HG03280 (cell line): Measurements from ENCODE around the gene ENOX1.
A peak's percentile ranks its signal among the peaks of the same experiment; 100 is the strongest.

Source experiments
- ATAC-seq: cut with Tn5 transposase; IDR thresholded peaks from one replicate; pipeline ENCODE4 v1.9.1; 2021; ENCODE audit warnings: mild to moderate bottlenecking, moderate library complexity; ENCODE audit not compliant: unreplicated experiment

ENOX1 gene

DNA sequence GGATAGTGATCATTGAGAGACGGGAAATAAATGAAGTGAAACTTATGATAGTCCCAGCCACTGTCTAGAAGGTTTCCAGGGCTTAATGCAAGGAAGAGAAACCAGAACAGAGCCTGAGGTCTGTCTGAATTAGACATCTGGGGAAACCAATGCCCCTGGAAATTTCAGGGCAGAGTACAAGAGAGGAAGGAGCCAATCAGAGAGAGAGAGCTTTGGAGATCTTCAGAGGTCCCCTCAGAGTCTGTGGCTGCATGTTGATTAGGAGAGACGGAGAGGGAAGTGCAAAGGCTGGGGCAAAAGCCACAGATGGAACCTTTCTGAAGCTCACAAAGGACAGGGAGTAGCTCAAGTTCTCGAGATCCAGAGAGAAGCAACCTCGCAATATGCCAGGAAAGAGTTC lies 385.4 kb downstream of the ENOX1 start:
- ATAC-seq, result no peak

DNA sequence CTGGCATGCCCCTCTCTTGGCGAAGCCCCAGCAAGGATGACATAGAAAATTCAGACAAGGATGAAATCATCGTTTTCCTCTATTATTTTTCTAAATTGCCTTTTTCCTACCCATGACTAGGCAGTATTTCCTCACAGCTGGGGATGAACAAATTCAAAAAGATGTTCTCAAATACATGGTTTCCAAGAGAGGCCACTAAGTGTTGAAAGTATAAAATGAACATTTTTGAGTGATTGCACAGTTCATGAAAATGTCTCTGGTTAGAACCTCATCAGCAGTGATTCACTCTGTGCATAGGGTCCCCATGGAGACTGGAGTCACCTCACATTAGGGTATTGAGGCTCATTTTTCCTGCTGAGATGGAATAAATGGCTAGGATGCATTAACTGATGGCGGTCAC lies 389.7 kb downstream of the ENOX1 start:
- ATAC-seq, result no peak

DNA sequence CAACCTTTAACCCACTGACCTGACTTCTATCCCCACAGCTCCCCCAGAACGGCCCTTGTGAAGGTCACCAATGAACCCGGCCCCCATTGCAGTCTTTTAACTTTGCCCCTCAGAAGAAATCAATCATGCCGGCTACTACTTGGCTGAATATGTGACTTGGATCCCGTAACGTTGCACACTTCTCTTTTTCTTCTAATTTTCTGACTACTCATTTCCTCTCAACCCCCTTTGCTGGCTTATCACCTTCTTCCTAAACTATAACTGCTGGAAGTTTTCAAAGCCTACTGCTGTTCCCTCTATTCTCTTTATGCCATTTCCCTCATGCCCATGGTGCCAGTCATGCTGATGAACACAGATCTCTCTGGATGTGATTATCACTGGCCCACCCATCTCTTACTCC lies 395.7 kb downstream of the ENOX1 start:
- no peak for ATAC-seq

DNA sequence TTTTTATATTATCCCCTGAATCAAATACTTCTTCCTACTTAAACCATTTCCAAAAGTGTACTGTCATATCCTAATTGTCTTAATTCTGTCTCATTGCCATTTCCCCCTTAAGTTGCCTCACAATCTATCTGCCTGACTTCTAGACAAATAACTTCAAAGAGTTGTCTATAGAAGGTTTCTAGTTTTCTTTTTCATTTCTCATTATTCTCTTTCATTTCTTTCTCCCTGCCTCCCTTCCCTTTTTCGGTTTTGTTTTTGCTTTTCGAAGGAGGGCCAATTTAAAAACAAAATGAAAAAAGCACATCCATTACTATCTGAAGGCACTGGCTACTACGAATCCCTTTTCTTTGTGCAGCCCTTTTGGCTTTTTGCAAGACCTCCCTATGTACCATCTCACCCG lies 396.2 kb downstream of the ENOX1 start:
- peak; percentile 83 for ATAC-seq

DNA sequence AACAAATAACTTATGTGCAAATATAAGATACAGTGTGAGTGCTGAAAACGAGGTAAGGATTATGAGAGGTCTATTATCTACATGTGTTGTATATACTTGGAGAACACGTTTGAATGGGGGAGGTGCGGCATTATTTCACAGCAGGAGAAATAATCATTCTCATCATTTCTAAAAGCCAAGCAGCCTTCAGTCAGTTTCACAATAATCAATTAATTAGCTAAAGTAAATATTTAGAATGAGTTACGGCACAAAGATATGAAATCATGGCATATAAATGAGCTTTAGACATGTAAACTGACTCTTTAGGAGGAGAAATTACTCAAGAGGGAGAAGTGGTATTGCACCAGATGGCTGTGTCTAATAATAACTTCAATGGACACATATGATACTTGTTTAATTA lies 396.8 kb downstream of the ENOX1 start:
- ATAC-seq, result no peak

DNA sequence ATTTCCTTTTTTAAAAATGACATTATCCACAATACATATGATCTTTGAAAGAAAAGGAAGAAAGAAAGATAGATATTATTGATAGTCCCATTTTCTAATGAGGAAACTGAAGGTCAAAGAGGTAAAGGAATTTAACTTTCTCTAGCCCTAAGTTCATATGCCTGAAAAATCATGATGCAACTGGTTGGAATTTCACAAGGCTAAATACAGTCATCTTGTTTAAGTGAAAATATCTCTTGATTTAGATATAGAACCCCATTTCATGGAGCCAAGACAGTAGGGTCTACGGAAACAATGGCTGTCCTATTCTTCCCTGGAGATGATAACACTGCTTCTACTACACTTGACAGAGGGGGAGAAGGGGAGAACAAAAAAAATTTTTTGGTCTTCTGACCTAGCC lies 397.2 kb downstream of the ENOX1 start:
- ATAC-seq, result no peak

DNA sequence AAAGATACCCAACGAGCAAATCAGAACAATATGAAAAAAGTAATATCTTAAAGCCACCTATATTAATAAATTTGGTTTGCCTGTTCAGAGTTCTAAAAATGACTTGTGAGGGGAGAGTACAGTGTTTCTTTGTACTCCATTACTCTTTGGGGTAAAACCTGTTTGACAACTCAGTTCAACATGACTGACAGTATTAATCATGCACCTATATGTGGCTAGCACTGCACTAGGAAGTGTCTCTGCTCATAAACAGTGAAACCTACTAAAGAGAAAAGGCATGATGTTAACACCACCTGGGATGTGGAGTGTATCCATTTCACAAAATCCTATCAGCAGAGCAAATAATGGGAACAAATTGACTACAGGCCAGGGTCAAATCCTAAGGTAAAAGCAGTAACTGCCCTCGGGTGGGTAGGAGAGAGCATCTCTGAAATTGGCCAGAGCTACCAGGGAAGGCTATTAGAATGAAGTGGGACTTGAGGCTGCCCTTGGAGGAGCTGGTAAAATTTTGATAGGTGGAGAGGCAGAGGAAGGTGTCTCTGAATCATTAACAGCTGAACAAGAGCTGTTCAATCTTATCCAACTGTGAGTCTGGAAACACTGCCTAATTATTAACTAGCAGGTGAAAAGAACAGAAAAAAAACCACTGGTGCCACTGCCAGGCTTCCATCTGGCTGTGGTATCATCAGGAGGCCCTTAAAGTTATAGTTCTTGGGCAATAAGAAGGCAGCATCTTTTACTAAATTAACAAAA lies 398.3 kb downstream of the ENOX1 start:
- no peak for ATAC-seq

DNA sequence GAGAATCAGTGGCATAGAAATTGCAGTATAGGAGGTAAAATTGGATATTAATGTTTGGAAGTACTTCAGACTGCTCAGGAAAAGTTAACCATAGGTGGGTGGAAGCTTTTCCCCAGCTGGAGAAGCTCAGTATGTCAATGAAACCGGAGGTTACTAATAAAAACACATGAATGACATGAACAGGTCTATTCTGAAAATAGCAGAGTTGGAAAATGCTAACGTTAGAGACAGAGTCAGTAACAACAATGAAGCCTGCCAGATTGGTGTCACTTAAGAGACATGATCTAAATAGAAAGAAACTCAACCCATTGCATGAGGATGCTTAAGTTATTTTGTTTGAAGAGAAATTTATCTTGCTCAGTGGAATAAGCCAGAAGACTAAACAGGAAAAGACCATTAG lies 398.9 kb downstream of the ENOX1 start:
- no peak for ATAC-seq

DNA sequence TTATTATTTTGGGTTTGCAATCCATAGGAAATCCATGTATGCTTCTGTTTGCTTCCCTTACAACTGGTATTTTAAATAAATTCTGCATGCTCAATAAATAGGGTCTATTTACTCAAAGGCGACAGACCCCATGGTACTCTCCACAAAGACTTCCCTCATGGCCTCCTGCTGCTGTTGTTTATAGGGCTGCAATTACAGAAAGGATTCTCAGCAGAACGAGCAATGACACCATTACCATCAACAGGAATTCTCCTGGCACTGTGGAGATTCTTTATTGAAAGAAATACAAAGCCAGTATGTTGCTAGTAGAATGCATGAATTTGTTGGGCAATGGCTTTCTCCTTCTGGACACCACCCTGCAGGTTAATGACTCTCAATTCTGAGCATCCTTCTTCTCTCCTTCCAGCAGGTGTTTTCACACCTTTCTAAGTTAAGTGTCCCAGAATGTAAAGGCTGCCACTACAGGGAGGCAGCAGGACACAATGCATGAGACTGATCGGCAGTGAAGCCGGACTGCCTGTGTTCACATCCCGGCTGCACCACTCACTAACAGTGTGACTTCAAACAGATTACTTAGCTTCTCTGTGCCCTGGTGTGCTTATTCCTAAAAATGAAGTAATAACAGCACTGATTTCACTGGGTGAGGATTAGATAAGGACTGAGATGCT lies 403.1 kb downstream of the ENOX1 start:
- ATAC-seq, result no peak

DNA sequence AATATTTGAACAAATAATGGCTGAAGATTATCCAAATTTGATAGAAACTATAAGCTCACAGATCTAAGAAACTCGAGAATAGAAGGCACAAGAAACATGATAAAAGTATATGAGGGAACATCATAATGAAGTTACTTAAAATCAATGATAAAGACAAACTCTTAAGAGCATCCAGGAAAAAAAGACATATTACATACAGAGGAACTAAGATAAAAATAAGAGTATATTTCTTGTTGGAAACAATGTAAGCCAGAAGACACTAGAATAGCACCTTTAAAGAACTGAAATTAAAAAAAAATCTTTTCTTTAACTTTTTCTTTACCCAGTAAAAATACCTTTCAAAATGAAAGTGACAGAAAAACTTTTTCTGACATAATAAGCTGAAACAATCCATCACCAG lies 407.0 kb downstream of the ENOX1 start:
- ATAC-seq, result no peak

DNA sequence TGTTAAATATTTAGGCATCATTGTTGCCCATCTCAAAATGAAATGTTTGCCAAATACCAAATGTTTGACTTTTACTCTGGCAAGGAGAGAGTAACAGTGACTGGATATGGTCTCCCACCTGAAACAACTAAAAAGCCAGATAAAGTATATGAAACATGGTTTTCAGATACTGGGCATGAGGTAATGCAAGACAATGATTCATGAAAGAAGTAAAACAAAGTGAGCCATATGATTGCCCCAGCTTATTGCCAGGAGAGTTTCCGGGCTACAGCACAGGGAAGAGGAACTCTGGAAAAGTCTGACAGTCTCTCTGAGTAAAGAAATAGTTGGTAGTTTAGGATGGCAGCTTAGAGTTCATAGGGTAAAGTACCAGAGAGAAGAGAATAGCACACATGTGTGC lies 408.8 kb downstream of the ENOX1 start:
- ATAC-seq, result no peak

DNA sequence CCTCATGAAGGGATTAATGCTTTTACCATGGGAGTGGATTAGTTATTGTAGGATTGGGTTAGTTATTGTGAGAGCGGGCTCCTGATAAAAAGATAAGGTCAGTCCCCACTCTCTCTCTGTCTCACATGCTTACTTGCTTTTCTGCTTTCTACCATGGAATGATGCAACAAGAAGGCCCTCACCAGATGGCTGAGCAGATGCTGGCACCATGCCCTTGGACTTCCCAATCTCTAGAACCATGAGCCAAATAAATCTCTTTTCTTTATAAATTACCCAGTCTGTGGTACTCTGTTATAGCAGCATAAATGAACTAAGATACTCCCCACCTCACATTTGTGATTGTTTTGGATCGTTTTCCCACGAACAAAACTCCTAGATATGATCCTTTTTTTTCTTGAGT lies 409.6 kb downstream of the ENOX1 start:
- ATAC-seq, result no peak

DNA sequence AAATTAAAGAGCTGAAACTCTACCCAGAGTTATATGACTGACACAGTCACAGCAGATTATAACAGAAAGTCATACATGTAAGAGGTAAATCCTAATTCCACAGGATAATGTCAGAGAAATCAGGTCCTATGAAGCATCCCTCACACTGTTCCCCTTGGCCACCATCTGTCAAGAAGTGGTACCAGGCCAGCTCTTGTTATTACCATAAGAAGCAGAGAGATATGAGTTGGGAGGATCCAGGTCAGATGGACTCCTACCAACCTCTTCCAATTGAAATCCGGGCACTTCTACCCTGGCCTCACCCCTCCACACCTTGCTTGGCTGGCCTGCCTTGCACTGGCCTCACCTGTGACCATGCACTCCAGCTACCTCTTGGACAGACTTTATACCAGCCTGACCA lies 410.2 kb downstream of the ENOX1 start:
- no peak for ATAC-seq

DNA sequence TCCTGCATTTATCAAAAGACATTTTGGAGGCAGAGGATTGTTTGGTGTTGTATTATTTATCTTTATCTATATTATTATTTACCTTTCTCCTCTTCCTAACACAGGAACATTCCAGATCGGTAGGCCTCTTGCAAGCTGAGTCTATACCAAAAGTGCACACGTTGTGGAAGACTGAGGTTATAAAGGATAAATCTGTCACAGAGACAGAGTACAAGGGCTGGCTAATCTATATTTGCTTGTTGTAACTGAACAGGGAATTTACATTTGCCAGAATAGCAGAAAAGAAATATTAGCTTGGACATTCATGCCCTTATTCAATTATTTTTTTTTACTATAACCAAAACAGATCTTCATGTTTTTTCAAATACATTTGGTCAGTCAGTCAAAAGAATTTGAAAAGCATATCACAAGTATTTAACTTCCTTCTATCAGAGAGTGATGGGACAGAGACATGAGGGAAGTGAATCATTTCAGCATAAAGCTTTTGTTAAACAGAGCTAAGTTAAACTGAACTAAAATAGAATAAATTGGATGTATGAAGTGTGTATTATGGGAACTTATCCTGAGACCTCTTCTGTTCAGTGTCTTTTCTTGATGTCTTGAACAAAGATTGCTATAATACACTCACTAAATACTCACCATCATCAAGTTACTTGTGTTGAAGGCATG lies 410.8 kb downstream of the ENOX1 start:
- no peak for ATAC-seq

DNA sequence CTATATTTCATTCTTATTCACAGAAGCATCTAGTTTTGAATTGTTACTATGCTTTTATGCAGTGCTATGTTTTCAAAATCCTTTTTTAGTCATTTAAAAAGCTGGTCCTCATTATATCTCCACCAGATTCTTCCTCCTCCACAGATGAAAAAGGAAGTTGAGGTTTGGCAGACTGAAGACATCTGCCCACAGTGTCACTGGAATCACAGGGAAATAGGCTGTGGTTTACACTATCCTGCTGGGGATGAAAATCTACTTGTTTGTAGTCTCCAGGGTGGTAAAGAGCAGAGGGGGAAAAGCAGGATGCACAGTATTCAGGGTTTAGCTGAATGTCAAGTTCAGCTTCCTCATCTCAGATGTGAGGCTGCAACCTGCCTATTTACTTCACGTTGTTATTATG lies 412.2 kb downstream of the ENOX1 start:
- ATAC-seq, result no peak

DNA sequence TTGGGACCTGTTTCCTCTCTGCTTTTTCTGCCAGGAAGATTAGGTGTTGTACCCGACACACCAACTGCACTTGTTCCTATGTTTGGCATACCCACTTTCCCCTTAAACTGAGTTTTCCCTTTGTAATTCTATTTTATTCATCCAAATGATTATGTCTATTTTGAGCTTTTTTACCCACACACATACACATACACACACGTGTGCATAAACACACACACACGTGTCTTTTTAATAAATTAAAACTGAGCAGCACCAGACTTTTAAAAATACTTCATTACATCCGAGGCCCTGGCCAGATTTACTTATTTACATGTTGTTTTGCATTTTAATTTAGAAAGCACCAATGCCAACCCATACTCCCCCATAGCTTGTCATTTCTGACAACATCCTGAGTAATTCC lies 413.4 kb downstream of the ENOX1 start:
- no peak for ATAC-seq

DNA sequence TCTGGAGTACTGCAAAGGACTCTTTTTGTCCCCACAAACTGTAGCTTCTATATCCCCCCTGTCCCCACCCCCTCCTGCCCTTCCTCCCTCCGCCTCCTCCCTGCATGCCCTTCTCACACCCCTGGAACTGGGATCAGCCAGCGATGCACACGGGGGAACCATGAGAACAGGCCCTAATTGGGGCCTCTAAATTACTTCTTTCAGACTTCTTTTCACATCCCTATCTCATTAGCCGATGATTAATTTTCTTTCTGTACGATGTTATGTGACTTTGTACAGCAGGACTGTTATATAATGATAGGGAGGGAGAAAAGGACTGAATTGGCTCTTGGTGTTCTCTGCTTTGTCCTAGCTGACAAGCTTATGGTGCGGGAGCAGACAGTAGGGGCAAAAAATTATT lies 415.9 kb downstream of the ENOX1 start:
- ATAC-seq, result no peak

DNA sequence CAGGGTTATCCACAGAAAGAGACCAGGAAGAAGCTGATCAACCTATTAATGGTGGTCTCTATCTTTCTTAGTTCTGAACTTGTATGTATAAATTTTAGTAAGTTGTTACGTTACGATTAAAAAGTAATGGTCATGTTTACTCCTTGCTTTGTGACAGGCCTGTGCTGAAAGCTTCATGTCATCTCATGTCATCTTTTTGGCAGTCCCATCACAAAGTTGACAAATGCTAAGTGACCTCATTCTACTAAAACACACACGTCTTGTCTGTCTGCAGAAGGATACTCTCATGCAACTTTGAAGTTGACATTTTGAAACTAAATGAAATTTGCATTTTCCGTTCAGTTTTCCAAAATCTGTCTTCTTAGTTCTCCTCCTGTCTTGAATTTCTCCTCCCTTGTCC lies 417.5 kb downstream of the ENOX1 start:
- ATAC-seq, result no peak

DNA sequence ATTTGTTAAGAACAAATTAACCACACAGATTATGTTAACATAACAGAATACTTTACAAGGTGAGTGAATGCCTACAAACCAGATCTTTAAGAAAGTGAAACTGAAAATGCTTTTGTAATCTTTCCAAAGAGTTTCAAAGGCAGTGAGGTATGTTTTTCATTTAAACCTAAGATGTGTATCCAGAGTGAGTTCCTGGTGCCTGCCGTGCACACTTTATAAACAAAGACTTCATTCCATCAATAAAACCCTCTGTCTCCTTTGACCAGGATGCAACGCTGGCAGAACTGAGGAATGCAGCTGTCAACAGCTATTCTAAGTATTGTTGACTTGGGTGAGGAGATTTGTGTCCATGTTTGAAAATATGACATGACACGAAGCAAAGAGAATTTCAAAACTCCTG lies 418.8 kb downstream of the ENOX1 start:
- no peak for ATAC-seq

DNA sequence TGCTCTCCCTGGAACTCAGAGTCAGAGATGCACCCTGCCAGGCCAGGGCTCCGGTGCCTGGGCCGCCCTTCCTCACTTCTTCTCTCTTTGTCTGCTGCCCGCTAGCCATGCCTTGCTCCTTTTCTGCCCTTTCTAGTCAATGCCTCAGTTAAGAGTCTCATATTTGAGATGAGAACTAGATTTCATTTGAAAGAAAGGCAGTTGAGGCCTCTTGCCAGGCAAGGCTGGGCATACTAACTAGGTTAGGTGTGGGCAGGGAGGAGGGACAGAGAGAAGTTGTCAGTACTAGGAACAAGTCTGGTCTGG lies 421.8 kb downstream of the ENOX1 start:
- no peak for ATAC-seq

DNA sequence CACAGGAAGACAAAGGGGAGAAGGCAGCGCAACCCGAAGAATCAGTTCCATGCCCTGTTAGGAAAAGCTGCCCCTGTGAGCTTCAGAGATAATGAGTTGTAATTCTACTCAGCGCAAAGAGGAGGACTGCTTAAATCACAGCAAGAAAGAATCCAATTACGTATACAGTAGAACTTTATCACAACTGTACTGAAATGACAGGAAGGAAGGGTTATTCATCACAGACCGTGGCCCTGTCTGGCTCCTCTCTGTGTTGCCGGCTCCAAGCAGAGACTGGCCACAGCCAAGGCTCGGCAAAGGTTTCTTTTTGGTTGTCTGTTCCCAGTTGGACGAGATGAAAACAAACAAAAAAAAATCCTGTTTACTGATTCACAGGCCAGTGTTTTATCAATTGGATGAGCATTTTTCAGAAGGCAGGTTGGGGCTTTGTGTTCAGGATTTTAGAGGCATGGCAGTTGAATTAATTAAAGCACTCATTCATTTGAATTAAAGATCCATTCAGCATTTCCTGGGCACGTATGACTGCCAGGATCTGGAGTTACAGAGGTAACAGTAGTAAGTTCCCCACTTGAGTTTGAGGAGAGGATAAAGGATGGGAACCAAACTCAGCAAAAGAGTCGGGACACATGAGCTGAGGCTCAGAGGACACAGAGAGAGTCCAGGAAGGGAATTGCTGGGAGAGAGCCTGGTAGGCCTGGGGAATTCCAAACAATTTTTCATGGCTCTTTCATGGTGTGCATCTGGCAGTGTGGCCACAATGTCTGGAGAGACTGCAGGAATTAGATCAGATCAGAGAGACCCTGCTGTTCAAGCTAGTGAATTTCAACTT lies 422.3 kb downstream of the ENOX1 start:
- no peak for ATAC-seq
